ENCODE measurements around the gene PATL1.
"Not testable (repeated sequence)": the region's sequence is repeated elsewhere in the genome, so short reads cannot be mapped to it uniquely, and the experiment has no call there.

The PATL1 gene

DNA sequence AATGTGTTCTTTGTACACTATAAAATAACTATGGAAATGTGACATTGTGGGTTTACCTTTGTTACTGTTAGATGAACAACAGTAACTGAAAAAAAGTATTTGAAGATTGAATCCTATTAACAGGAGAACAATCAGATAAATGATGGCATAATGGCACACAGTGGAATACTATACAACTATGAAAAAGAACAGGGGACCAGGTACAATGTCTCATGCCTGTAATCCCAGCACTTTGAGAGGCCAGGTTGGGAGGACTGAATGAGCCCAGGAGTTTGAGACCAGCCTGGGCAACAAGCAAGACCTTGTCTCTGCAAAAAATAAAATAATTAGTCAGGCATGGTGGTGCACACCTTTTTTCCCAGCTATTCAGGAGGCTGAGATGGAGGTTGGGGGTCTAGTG, 38.8 kb downstream of the PATL1 start:
- H3K4me3 ChIP-seq (ENCODE audit: low read length), result no peak overlapping the region
- H3K9ac ChIP-seq (ENCODE audit: low read length), result no peak overlapping the region
- no peaks in the 10 kb centered on the region for H3K9me3 ChIP-seq (ENCODE audit: control insufficient read depth, low read length)
- no peaks in the 10 kb centered on the region for H3K27me3 ChIP-seq (ENCODE audit: control insufficient read depth, insufficient read depth, low read length)
- H3K4me1 ChIP-seq (ENCODE audit: control insufficient read depth, insufficient read depth, low read length), result no peaks in the 10 kb centered on the region
- H3K36me3 ChIP-seq (ENCODE audit: control insufficient read depth, insufficient read depth, low read length), result no peaks in the 10 kb centered on the region

GRCh38 chr11:59626969-59627368, 41.9 kb downstream of the PATL1 start:
- H3K4me3 ChIP-seq (ENCODE audit: low read length); H3K9ac ChIP-seq (ENCODE audit: low read length); H3K4me1 ChIP-seq (ENCODE audit: control insufficient read depth, insufficient read depth, low read length); H3K36me3 ChIP-seq (ENCODE audit: control insufficient read depth, insufficient read depth, low read length); H3K27me3 ChIP-seq (ENCODE audit: control insufficient read depth, insufficient read depth, low read length); H3K9me3 ChIP-seq (ENCODE audit: control insufficient read depth, low read length): not testable (repeated sequence)

GRCh38 chr11:59625703-59626102, 43.1 kb downstream of the PATL1 start:
- Histone ChIP-seq H3K36me3 (ENCODE audit: control insufficient read depth, insufficient read depth, low read length) (no peaks in the 10 kb centered on the region), H3K4me3 (ENCODE audit: low read length) (no peak overlapping the region), H3K4me1 (ENCODE audit: control insufficient read depth, insufficient read depth, low read length) (no peaks in the 10 kb centered on the region), H3K9me3 (ENCODE audit: control insufficient read depth, low read length) (no peaks in the 10 kb centered on the region), H3K9ac (ENCODE audit: low read length) (no peak overlapping the region), H3K27me3 (ENCODE audit: control insufficient read depth, insufficient read depth, low read length) (no peaks in the 10 kb centered on the region)

- no peaks in the 10 kb centered on the region for H3K36me3 ChIP-seq (ENCODE audit: control insufficient read depth, insufficient read depth, low read length)
- peaks cover 9% of the 10 kb centered on the region for H3K4me1 ChIP-seq (ENCODE audit: control insufficient read depth, insufficient read depth, low read length)
- H3K4me3 ChIP-seq (ENCODE audit: low read length), result no peak overlapping the region
Measured at GRCh38 chr11:59617876-59618275, 51.0 kb downstream of the PATL1 start.

DNA sequence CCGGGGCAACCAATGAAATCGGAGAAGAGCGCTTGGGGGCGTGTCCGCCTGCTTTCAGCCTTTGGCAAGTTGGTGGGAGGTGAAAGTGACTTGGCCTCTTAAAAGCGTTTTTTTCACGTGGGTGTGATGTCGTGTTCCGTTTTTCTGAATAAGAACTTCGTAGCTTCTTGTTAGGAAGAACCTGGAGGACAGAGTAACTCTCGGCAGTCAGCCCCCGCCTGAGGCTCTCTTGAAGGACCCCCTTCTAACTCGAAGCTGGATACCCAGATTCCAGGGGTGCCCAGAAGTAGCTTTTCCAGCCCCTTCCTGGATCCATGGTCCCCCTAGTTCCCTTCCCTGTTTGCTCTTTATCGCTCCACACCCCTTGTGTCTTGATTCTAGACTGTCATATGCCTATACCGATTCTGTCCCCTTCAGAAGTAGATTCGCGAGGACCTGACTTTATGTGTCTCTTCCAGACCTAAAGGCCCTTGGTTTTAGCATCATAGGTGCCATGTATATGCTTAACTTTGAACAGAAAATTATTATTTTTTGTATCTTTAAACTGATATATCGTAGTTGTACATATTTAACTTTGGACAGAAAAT, 52.3 kb downstream of the PATL1 start:
- Histone ChIP-seq H3K9me3 (ENCODE audit: control insufficient read depth, low read length) (no peaks in the 10 kb centered on the region), H3K4me3 (ENCODE audit: low read length) (no peak overlapping the region), H3K36me3 (ENCODE audit: control insufficient read depth, insufficient read depth, low read length) (no peaks in the 10 kb centered on the region), H3K4me1 (ENCODE audit: control insufficient read depth, insufficient read depth, low read length) (peaks cover 22% of the 10 kb centered on the region), H3K27me3 (ENCODE audit: control insufficient read depth, insufficient read depth, low read length) (no peaks in the 10 kb centered on the region), H3K9ac (ENCODE audit: low read length) (peak overlapping the region; percentile 87)

More at GRCh38 chr11:59617876-59618275, 51.0 kb downstream of the PATL1 start:
- no peaks in the 10 kb centered on the region for H3K9me3 ChIP-seq (ENCODE audit: control insufficient read depth, low read length)
- H3K27me3 ChIP-seq (ENCODE audit: control insufficient read depth, insufficient read depth, low read length), result no peaks in the 10 kb centered on the region
- H3K9ac ChIP-seq (ENCODE audit: low read length), result no peak overlapping the region

DNA sequence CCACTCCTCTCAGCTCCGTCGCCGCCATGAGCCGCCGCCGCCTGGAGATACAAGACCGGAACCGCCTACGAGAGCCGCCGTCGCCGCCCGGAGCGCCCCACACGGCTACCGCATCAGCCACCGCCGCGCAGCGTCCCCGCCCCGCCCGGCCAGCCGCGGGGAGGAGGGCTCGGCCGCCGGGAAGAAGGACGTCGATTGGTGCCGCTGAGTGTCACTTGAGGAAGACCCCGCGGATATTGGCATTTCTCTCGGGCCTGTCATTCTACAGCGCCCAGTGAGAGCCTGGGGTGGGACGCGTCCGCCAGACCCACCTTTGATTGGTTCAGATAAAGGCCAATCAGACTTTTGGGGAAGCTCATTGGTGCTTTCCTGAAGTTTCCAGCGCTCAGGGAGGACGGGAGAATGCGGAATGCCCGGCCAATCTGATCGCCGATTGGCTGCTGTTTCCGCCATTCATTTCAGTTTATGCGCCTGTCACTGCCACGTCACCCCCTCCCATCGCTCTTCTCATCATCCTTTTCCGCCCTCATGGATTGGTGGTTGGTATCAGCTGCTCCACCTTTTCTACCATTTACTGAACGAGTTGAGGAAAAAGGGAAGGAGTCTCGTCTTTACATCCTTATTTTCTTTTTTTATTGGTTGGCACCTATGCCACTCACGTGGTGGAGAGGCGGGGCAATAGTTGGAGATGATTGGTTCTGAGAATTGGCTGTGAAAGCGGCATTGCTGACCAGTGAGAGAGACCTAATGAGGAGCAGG, 53.0 kb downstream of the PATL1 start, which contains the start of gene OSBP:
Gene OSBP (minus strand): TSS at position 138 of the 759 bp plus-strand sequence. CDS start 110 bp downstream, at position 28.
- peaks cover 27% of the 10 kb centered on the region for H3K4me1 ChIP-seq (ENCODE audit: control insufficient read depth, insufficient read depth, low read length)
- no peaks in the 10 kb centered on the region for H3K9me3 ChIP-seq (ENCODE audit: control insufficient read depth, low read length)
- H3K36me3 ChIP-seq (ENCODE audit: control insufficient read depth, insufficient read depth, low read length), result no peaks in the 10 kb centered on the region
- peak within 1 kb of the TSS; percentile 87 for H3K9ac ChIP-seq (ENCODE audit: low read length)
- H3K27me3 ChIP-seq (ENCODE audit: control insufficient read depth, insufficient read depth, low read length), result no peaks in the 10 kb centered on the region
- H3K4me3 ChIP-seq (ENCODE audit: low read length), result peak within 1 kb of the TSS; percentile 65

DNA sequence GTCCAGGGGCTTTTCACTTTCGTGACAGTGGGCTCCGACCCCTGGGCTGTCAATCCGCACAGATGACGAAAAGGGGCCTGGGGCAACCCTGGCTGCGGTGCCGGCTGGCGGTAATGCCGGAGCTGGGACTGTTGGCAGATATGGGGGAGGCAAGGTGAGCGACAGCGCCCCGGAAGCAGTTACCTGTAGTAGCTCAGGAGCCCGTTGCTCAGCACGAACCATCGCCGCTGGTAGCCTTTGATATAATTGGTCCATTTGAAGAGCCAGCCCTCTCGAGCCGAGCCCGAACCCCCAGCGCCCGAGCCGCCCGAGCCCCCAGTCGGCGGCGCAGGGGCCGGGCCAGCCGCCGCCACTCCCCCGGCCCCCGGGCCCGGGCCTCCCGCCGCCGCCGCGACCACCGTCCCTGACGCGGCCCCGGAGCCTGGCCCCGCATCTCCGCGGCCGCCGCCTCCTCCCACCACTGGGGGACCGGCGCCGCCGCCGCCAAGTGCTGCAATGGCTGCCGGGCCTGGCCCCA, 53.7 kb downstream of the PATL1 start:
- Histone ChIP-seq H3K9me3 (ENCODE audit: control insufficient read depth, low read length) (no peaks in the 10 kb centered on the region), H3K4me1 (ENCODE audit: control insufficient read depth, insufficient read depth, low read length) (peaks cover 27% of the 10 kb centered on the region), H3K27me3 (ENCODE audit: control insufficient read depth, insufficient read depth, low read length) (no peaks in the 10 kb centered on the region), H3K9ac (ENCODE audit: low read length) (peak overlapping the region; percentile 73), H3K36me3 (ENCODE audit: control insufficient read depth, insufficient read depth, low read length) (peaks cover 2% of the 10 kb centered on the region), H3K4me3 (ENCODE audit: low read length) (peak overlapping the region; percentile 65)

DNA sequence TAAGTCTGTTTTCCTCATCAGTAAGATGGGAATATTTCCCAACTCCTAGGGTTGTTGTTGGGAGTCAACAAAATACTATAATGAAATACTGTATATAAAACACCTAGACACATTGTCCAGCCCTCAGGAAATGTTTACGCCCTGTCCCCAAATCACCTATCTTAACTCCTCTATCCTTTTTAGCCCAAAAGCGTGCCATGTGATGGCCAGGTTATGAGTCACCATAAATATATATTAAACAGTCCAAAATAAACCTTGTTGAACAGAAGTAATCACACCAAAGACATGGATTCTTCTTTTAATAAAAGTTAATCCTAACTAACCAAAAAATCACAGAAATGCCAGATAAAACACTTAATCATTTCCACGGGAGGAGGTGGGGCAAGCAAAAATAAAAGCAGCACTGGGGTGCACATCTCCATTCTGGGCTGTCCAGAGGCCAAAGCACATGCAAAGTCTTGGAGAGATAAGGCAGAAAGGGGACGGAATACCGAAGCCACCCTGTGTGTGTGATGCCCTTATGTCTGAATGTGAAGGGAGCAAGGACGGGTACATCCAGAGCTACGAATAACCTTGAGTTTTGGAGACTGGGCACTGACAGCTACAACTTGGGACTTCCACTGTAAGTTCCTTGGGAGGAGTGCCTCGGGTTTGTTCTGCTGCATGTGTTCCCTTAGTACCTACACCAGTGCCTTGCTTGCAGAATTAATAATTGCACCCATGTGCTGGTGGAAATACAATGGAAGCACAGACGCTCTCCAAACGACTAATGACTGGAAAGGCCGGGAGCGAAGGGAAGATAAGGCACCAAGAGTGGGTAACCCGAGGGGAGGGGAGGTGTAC, 54.3 kb downstream of the PATL1 start:
- H3K4me1 ChIP-seq (ENCODE audit: control insufficient read depth, insufficient read depth, low read length), result peaks cover 27% of the 10 kb centered on the region
- no peaks in the 10 kb centered on the region for H3K27me3 ChIP-seq (ENCODE audit: control insufficient read depth, insufficient read depth, low read length)
- H3K9me3 ChIP-seq (ENCODE audit: control insufficient read depth, low read length), result no peaks in the 10 kb centered on the region
- peak overlapping the region; percentile 65 for H3K4me3 ChIP-seq (ENCODE audit: low read length)
- H3K36me3 ChIP-seq (ENCODE audit: control insufficient read depth, insufficient read depth, low read length), result peaks cover 5% of the 10 kb centered on the region
- peak overlapping the region; percentile 73 for H3K9ac ChIP-seq (ENCODE audit: low read length)

DNA sequence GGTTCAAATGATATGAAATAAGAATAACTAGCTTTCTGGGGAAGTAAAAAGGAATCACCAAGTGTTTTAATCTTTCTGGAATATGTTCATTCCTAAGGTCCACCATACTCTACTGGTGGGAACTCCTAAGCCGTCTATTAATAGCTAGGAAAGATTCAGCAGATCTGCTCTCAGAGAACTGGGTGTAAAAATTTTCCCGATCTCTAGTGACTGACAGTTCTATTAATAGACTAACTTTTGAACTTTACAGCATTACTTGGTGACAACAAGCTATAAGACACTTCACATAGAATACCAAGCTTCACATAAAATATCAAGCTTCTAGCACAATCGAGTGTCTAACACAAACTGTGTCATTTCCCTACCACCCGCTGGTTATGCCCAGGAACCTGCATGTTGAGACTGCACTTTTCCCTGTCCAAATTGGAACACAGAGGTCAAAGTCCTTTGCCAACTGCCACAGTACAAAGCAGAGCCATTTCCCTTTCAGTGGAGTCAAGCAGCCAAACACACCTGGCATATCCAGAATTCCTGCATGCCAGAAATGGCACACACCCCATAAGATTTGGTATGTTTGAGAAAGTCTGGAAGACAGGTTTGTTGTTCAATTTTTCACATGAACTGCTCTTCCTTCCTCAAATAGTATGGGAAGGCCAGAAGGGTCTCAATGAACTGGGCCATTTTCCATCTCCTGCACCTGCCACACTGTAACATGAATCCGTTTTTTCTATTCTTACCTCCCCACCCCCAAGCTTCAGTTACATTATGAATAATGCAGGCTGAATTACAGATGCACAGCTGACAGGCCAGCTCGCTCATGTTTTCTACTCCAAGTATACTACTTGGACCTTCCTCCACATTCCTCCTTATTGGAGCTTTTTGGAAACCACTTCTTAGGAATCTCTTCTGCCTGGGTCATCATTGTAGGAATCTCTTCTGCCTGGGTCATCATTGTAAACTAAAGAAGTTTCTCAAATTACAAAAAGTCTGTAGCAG, 57.0 kb downstream of the PATL1 start:
- Histone ChIP-seq H3K4me1 (ENCODE audit: control insufficient read depth, insufficient read depth, low read length) (peaks cover 27% of the 10 kb centered on the region), H3K9me3 (ENCODE audit: control insufficient read depth, low read length) (no peaks in the 10 kb centered on the region), H3K27me3 (ENCODE audit: control insufficient read depth, insufficient read depth, low read length) (no peaks in the 10 kb centered on the region), H3K4me3 (ENCODE audit: low read length) (no peak overlapping the region), H3K9ac (ENCODE audit: low read length) (peak overlapping the region; percentile 31), H3K36me3 (ENCODE audit: control insufficient read depth, insufficient read depth, low read length) (peaks cover 11% of the 10 kb centered on the region)

- no peak overlapping the region for H3K4me3 ChIP-seq (ENCODE audit: low read length)
- H3K4me1 ChIP-seq (ENCODE audit: control insufficient read depth, insufficient read depth, low read length), result peaks cover 27% of the 10 kb centered on the region
- H3K27me3 ChIP-seq (ENCODE audit: control insufficient read depth, insufficient read depth, low read length), result no peaks in the 10 kb centered on the region
- H3K9ac ChIP-seq (ENCODE audit: low read length), result no peak overlapping the region
- H3K36me3 ChIP-seq (ENCODE audit: control insufficient read depth, insufficient read depth, low read length), result peaks cover 11% of the 10 kb centered on the region
- H3K9me3 ChIP-seq (ENCODE audit: control insufficient read depth, low read length), result no peaks in the 10 kb centered on the region
Measured at GRCh38 chr11:59610289-59610688, 58.5 kb downstream of the PATL1 start.

All from mucosa of stomach (tissue), 1 donor.